ENCODE measurements around the gene FARS2.

FARS2 gene

DNA sequence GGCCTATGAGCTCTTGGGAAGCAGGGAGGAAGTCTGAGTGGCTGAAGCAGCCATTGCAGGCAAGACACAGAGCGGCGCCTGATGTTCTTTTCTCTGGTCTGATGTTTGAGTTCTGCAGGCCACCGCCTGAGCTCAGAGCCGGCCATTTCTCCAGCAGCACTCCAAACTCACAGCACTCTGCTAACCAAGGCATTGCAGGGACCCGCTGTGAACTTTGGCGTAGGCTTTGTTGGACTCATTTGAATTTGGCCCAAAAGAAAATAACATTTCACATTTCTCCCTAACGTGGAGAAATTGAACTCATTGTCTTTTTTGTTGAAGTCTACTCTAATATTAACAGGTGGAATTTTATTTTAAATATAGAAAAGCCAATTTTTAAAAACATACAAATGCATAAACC lies 336.1 kb downstream of the FARS2 start:
- DNase-seq = no peak

- no peak for DNase-seq
Measured at GRCh38 chr6:5598123-5598522, 336.8 kb downstream of the FARS2 start.

DNA sequence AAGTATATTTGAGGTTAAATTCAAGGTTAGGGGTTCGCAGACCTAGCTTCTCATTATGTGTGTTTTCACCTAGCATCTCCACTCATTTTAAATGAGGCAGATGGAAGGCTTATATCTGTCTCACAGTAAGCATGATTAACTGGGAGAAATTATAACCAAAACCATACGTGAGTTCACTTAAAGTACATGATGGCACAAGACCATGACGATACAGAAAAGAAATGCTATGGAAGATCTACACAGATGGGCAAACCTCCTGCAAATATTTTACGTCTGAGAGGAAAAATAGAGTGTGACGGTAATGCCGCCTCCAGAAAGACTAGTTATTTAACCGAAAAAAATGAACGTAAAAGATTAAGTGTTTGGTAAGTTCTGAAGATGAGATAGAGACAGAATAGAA lies 337.8 kb downstream of the FARS2 start:
- DNase-seq = no peak

- DNase-seq = no peak
Measured at GRCh38 chr6:5605937-5606336, 344.6 kb downstream of the FARS2 start.

DNA sequence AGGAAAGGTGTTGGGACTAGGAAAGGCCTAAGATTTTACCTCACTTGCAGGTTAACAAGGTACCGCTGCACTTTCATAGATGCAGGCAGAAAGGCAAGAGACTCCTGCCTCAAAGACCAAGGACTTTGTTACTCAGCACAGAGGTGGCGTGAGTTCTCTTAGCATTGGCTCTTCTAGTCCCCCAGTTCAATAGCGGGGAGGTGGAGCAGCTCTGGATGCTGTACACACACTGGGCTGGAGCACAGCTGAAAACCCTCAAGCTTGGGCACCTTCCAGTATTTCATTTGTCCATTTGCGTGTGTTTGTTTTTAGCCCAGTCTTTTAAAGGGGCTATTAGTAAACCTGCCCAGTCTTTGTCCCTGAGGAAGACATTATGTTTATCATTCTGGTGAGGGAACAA lies 345.2 kb downstream of the FARS2 start:
- DNase-seq = no peak

GRCh38 chr6:5610640-5611039 lies 349.3 kb downstream of the FARS2 start:
- no peak for DNase-seq

DNA sequence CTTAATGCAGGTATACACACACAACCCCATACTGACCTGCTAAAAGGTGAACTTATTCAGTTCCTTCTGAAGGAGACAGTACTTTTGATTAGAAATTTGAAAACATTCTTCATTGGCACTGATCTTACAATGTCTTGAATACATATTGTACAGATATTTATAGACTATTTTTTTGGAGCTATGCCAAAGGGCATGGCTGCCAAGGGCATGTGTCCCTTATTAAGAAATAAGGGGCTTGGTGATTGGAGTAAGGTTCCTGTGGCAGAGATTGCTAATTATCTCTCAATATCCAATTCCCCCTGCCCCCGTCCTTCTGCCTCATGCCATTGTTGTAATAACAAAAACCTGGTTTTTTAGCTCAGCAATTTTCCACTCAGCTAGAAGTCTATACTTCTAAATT lies 355.9 kb downstream of the FARS2 start:
- DNase-seq = no peak

- no peak for DNase-seq
Measured at GRCh38 chr6:5619249-5619648, 357.9 kb downstream of the FARS2 start.

- no peak for DNase-seq
Measured at GRCh38 chr6:5622276-5623005, 361.1 kb downstream of the FARS2 start.

DNA sequence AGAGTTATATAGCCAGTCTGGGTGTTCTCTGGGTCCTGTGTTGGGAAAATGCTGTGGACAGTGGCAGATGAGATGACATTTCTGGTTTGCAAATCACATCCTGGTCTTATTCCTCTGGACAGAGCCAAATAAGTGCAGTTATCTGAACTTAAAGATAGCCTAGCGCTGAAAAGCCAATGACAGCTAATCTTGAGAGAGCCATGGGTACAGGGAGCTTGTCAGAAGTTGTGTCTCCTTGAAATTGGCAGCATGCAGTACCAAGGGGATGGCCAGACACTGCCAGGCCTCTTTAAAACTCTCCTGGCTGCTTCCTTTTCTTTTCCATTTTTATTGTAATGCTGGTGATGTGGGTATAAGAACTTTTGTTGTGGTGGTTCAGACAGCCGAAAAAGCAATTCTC lies 362.5 kb downstream of the FARS2 start:
- DNase-seq = no peak

GRCh38 chr6:5624256-5624655 lies 362.9 kb downstream of the FARS2 start:
- DNase-seq = no peak

DNA sequence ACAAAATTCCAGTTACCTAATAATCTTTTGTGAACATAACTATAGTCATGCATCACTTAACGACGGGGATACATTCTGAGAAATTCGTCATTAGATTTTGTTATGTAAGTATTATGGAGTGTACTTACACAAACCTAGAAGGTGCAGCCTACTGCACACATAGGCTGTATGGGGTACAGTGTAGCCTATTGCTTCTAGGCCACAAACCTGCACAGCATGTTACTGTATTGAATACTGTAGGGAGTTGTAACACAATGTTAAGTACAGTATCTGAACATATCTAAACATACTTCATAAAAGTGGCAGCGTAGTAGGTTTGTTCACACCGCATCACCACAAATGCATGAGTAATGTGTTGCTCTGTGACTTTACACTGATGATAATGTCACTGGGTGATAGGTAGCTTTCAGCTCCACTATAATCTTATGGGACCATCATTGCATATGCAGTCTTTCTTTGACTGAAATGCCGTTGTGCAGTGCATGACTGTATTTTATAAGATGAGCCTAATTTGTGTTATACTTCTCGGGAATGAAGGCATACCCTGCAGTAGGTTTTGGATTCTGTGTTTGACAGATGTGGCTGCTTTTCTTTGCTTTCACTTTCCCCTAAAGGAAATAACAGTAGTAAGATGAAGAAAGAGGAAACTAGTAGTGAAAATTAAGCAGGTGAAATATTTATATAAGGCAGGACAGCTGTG lies 365.6 kb downstream of the FARS2 start:
- DNase-seq = no peak

DNA sequence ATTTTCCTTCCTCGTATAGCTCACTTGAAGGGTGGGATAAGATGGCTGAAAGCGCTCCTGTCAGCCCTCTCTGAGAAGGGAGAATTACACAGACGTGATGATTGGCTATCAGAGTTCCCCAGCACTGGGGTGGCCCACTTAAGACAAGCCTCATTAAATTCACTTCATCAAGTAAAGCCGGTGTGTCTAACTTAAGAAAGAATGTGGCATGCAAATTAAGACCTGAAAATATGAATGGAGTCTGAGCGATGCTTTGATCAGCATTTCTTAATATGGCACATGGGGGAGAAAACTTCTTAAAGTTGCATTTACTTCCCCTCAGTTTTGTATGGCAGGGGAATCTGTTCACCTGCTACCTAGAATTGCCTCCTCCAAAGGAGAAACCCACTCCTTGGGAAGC lies 369.3 kb downstream of the FARS2 start:
- DNase-seq = no peak

DNA sequence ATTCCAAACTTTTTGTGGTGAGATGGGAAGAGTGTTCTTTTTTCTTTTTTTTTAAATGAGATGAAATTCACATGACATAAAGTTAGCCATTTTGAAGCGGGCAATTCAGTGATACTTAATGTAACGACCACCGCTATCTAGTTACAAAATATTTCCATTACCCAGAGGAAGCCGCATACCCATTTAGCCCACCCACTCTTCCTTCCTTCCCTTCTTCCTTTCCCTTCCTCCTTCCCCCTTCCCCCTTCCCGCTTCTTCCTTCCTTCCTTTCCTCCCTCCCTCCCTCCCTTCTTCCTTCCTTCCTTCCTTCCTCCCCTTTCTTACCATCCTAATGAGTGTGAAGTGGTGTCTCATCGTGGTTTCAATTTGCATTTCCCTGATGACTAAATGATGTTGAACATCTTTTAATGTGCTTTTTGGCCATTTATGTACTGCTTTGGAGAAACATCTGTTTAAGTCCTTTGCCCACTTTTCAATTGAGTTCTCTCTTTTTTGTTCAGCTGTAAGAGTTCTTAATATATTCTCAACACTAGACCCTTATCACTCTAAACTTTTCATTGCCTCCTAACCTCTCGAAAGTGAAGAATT lies 371.1 kb downstream of the FARS2 start:
- DNase-seq = no peak

- DNase-seq = no peak
Measured at GRCh38 chr6:5634525-5634924, 373.2 kb downstream of the FARS2 start.

DNA sequence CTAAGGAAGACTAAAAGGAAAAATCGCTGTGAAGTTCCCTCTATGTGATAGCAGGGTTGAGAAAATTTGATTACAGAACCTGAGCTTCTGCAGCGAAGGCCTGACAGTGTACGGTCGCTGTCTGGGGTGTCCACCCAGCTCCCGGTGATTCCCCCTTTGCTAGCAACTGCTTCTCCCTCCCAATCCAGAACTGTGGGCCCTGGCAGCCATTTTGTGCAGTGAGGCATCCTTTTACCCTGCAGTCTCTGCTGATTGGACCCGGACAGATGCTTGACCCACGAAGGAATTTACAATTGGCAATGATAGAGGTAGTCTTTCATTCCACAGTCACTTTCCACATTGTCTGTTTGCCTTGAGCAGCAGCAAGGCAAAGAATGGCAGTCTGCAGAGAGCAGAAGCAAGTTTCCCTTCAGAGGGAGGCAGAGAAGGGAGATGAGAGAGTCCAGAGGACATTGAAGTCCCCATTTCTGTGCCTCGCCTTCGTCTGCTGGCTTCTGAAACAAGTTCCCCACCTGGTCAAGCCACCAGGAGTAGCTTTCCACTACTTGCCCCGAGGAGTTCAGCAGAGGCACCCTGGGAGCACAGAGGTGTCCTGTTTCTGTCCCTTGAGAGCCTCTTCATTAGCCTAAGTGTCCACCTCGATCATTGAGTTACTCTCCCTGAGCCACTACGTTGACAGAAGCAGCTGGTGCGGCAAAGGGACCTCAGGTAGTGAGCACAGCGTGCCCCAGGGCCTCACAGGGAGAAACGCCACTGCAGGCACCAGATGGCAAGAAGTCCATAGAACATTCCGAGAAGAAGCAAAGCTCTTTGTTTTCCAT lies 375.1 kb downstream of the FARS2 start:
- no peak for DNase-seq

- DNase-seq = no peak
Measured at GRCh38 chr6:5637714-5638113, 376.4 kb downstream of the FARS2 start.

DNA sequence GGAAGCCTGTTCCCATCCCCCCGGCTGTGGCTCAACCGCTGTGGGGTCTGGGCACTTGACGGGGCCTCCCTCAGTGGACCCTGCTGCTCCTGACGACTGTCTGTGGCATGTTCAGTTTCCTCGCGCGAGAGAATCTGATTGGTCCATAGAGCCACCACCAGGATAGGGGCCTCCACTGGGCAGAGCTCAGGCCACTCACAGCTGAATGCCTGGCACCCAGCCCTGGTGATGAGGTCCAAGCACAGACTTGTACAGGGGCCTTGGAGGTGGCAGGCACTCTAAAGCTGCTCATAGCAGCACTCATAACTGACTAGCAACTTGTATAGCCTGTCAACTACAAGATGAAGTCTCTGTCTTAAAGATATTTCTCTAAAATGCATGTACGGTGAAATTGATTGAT lies 377.4 kb downstream of the FARS2 start:
- no peak for DNase-seq

DNA sequence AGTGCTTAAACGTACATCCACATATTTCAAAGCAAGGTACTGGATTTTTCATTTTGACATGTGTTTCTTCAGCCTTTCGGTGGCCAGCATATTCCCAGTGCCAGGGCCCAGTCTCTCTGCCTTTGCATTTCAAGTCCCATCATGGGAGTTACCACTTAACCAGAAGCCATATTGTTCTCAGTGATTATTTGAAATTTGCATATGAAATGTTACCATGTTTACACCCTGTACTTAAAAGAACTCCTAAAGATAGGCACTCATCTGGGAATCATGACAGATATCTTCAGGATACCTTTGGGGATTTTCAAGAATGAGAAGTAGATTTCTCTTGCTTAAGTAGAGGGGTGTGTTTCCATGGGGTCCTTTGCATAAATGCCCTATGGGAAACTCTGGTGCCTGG lies 377.9 kb downstream of the FARS2 start:
- DNase-seq = no peak

DNA sequence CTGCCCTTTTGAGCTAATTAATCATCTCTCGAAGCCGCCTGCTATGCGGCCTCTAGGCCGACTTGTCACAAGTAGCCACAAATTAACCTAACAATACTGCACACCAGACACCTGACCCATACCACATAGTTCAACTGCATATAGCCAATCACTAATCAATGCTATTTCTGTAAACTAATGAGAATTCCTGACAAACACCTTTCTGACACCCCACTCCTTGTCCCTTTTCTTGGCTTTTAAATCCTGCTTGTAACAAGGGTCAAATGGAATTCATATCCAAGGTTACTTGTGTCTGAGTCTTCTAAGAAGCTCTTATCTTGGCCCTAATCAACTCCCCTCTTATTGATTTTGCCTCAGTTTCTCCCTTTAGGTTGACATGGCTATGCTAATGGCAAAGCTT lies 379.3 kb downstream of the FARS2 start:
- DNase-seq = no peak

DNA sequence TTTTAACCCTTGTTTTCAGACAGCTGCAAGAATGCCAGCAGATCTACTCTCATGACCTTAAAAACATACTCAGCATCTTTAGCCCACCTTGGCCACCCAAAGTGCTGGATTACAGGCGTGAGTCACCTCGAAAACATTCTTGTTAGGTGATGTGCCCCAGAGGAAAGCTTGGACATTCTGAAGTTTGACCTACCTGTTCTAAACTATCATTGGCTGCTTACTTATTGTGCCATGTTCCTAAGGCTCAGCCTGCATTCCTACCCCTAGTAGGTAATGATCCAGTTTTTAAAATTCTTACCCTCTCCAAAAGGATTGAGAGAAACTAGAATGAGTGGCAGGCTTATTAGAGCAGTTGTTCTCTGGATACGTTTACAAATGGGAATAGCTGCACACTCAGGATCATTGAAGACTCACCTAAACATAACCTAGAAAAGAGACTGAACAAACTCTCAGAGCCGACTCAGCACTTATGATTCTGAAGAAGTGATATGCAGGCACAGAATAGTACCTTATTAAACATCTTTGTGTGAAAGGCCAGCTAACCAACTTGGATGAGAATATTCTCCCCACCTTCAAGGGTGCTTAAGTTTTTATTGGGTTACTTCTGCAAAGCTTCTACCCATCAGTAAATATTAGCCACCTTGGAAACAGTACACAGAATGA lies 383.3 kb downstream of the FARS2 start:
- DNase-seq = no peak

DNA sequence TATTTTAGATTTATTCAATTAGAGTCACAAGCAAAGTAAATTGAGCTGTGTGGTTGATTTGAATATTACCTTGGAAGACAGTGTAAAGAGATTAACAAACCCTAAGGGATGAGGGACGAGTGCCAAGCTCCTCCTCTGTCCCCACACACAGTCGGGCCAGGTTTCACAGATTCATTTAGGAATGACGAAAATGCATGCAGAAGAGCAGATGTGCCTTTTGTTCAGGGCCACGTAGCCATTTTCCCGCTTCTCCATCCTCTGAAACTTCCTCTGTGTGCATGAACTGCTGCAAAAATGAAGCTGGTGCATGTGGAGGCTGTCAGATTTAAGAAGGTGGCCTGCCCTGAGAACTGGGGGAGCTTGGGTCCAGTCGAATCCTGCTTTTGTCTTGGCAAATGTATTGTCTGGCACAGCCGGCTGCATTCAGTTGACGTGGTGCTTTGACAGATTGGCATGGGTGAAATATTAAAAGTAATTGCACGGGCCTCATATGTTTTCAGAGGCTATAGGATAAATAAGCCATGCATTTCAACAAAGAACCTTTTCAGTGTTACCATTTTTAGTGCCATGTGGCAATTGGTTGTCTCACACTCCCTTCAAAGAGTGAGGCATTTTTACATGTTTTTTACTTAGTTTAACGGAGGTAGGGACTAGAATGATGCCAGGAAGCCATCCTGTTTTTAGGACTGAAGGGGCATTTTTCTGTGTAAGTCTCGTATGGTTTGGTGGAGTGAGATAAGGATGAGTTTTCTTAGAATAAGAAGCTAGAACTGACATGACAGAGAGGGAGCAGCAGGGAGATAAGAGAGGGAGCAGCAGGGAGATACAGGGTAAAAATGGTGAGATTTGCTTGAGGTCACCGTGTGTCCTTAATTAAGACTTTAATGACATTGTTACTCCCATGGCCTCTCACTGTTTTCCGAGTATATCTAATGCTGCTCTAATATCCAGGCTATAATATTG lies 384.3 kb downstream of the FARS2 start:
- DNase-seq = no peak
